HG03571 (cell line): ENCODE measurements around the gene MACROD2.
A peak's percentile ranks its signal among the peaks of the same experiment; 100 is the strongest.
"Not testable (repeated sequence)": the region's sequence is repeated elsewhere in the genome, so short reads cannot be mapped to it uniquely, and the experiment has no call there.

ENCODE experiments used
- ATAC-seq: cut with Tn5 transposase; IDR thresholded peaks from one replicate; pipeline ENCODE4 v1.9.1; 2021; ENCODE audit not compliant: unreplicated experiment

The MACROD2 gene

GRCh38 chr20:13995086-13995665 is at the start of gene MACROD2:
Gene MACROD2 (plus strand): TSS chr20:13995516.
- peak; percentile 61 for ATAC-seq

- ATAC-seq: no peak
These were observed 47.6 kb upstream of the MACROD2 start for GRCh38 chr20:13947719-13948118.

GRCh38 chr20:13953227-13953626 is 42.1 kb upstream of the MACROD2 start:
- ATAC-seq: no peak

- no peak for ATAC-seq
These were observed 35.2 kb upstream of the MACROD2 start for GRCh38 chr20:13960119-13960518.

- ATAC-seq: no peak
These were observed 34.8 kb upstream of the MACROD2 start for GRCh38 chr20:13960525-13960924.

GRCh38 chr20:13984211-13984610 is 11.1 kb upstream of the MACROD2 start:
- no peak for ATAC-seq

GRCh38 chr20:13990465-13990864 is 4.9 kb upstream of the MACROD2 start, which contains the start of gene SEL1L2:
Gene SEL1L2 (minus strand): TSS chr20:13990614. CDS start chr20:13990534, 80 bp downstream.
- no peak for ATAC-seq

- no peak for ATAC-seq
These were observed 4.0 kb upstream of the MACROD2 start for GRCh38 chr20:13991311-13991710.

- ATAC-seq: not testable (repeated sequence)
These were observed 3.4 kb upstream of the MACROD2 start for GRCh38 chr20:13991955-13992354.

GRCh38 chr20:13995841-13996240 is 525 bp downstream of the MACROD2 start:
- no peak for ATAC-seq

- ATAC-seq: no peak
These were observed 949 bp downstream of the MACROD2 start for GRCh38 chr20:13996265-13996664.

GRCh38 chr20:14000917-14001316 is 5.6 kb downstream of the MACROD2 start:
- ATAC-seq: no peak

- no peak for ATAC-seq
These were observed 10.7 kb downstream of the MACROD2 start for GRCh38 chr20:14005996-14006395.

- no peak for ATAC-seq
These were observed 13.9 kb downstream of the MACROD2 start for GRCh38 chr20:14009208-14009607.

GRCh38 chr20:14012671-14013070 is 17.4 kb downstream of the MACROD2 start:
- no peak for ATAC-seq

GRCh38 chr20:14030991-14031390 is 35.7 kb downstream of the MACROD2 start:
- ATAC-seq: no peak

GRCh38 chr20:14033310-14033709 is 38.0 kb downstream of the MACROD2 start:
- ATAC-seq: no peak

GRCh38 chr20:14036567-14036966 is 41.3 kb downstream of the MACROD2 start:
- no peak for ATAC-seq

GRCh38 chr20:14044712-14045276 is 49.5 kb downstream of the MACROD2 start:
- not testable (repeated sequence) for ATAC-seq

GRCh38 chr20:14046534-14046933 is 51.2 kb downstream of the MACROD2 start:
- ATAC-seq: no peak

GRCh38 chr20:14049111-14049510 is 53.8 kb downstream of the MACROD2 start:
- ATAC-seq: no peak

GRCh38 chr20:14051454-14051853 is 56.1 kb downstream of the MACROD2 start:
- no peak for ATAC-seq
